Stimulated activated CD4-positive, alpha-beta T cell treated with anti-CD3 and anti-CD28 coated beads, TNF-alpha, amount 100 ng/mL, for 48 hours (primary cell): ENCODE data around the gene GMPR.

Experiments
- DNase-seq, 3 donors: peaks; one replicate each; pipeline ENCODE4 v3.0.0-alpha.2; 2020; ENCODE audit warnings: low read depth in 3 of 3

GMPR gene

GRCh38 chr6:16238057-16238962, at the start of gene GMPR:
GMPR (plus strand) TSS chr6:16238587; CDS start chr6:16238694, 107 bp downstream.
- peak; percentile 34 to 71 (median 48) for DNase-seq

GRCh38 chr6:16190214-16190613, 48.2 kb upstream of the GMPR start:
- no peak for DNase-seq

DNA sequence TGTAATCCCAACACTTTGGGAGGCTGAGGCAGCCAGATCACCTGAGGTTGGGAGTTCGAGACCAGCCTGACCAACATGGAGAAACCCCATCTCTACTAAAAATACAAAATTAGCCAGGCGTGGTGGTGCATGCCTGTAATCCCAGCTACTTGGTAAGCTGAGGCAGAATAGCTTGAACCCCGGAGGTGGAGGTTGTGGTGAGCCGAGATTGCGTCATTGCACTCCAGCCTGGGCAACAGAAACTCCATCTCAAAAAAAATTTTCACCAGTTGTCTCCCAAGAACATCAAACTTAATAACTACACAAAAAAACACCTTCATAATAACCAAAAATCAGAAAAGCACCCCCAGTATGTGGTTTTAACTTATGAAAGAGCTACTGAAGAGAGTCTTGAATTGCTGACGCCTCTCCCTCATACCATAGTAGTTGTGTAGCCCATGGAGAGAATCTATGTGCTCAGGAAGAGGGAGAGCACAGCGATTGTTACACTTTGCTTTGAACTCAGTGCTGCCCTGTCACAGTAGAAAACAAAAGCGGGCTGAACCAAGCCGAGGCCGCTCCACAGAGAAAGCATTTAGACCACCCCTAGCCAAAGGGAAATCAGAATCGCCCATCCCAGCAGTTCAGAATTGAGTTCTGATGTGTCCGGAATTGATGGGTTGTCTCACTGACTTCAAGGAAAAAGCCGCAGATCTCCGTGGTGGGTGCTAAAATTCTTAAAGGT, 42.0 kb upstream of the GMPR start:
- DNase-seq: no peak

DNA sequence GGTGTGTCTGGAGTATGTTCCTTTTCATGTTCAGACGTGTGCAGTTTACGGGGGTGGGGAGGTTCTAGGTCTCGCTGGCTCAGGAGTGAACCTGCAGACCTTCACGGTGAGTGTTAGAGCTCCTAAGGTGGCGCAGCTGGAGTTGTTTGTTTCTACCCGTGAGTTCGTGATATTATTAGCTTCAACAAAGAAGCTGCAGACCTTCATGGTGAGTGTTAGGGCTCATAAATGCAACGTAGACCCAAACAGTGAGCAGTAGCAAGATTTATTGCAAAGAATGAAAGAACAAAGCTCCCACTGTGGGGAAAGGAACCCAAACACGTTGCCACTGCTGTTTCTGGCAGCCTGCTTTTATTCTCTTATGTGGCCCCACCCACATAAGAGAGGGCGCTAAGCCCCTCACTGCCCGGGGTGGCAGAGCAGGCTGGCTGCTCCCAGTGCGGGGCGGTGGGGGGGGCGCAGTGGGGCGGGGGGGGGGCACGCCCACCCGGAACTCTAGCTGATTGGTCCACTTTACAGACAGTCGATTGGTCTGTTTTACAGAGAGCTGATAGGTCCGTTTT, 41.3 kb upstream of the GMPR start:
- DNase-seq: no peak

GRCh38 chr6:16198061-16198705, 40.2 kb upstream of the GMPR start:
- DNase-seq: no peak

- no peak for DNase-seq
Observed at GRCh38 chr6:16199804-16200203, 38.6 kb upstream of the GMPR start.

DNA sequence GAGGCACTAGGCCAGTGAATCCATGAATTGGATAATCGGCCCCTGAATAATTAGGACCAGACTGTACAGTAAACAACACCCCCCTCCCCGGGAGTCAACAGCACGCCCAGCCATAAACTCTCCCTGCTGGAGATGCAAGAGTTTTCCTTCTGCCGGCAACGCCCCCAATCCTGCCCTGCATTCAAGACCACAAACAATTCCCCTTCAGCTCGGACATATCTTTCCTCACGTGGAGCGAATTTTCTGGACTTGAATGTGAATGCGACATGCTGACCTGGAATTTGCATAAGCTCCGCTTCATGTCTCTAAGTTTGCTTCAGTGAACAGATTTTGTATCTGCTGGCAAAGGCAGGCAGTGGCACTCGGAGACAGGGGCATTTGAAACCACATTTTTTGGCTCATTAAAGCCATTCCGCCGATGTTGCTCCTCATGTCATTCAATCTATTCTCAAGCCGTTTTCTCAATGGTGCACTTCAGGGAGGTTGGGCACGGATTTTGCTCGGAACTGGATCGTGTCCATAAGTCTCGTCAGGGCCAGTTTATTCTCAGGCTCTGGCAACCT, 38.0 kb upstream of the GMPR start:
- DNase-seq: no peak

DNA sequence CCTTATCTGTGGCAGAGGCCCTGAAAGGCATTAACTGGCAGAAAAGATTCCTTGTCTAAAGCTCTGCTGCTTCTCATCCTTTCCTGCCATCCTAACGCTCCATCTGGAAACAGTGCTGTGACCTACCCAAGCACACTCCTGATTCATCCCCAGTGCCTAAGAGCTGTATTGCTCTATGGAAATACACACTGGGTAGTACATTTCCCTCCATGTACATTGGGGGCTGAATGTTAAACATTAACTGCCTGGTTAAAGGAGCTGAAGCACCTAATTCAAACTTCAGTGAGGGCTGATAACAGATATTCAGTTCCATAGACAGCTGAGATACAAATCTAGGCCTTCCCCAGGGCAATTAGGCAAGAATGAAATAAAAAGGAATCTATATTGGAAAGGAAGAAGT, 36.7 kb upstream of the GMPR start:
- DNase-seq: no peak

DNA sequence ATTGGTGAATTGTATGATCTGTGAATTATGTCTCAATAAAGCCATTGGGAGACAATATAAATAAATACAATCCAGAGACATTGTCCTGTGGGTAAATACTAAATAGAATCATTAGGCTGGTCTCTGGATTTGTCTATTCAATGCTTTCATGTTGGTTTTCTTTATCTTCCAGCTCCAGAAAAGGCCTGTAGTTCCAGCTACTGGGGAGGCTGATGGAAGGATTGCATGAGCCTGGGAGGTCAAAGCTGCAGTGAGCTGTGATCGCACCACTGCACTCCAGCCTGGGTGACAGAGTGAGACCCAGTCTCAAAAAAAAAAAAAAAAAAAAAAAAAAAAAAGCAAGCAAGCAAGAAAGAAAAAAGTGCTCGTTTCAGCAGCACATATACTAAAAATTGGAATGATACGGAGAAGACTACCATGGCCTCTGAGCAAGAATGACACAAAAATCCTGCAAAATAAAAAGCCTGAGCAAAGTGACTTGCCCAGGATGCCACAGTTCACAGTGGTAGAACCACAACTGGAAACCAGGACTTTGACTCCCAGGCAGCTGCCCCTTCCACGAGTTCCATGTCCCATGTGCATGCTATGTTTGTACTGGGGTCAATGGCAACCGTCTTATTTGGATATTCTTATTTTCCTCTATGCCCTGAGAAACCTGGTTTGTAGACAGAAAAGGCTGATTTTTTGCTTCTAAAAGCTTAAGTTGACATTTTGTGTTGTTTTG, 33.6 kb upstream of the GMPR start:
- no peak for DNase-seq

DNA sequence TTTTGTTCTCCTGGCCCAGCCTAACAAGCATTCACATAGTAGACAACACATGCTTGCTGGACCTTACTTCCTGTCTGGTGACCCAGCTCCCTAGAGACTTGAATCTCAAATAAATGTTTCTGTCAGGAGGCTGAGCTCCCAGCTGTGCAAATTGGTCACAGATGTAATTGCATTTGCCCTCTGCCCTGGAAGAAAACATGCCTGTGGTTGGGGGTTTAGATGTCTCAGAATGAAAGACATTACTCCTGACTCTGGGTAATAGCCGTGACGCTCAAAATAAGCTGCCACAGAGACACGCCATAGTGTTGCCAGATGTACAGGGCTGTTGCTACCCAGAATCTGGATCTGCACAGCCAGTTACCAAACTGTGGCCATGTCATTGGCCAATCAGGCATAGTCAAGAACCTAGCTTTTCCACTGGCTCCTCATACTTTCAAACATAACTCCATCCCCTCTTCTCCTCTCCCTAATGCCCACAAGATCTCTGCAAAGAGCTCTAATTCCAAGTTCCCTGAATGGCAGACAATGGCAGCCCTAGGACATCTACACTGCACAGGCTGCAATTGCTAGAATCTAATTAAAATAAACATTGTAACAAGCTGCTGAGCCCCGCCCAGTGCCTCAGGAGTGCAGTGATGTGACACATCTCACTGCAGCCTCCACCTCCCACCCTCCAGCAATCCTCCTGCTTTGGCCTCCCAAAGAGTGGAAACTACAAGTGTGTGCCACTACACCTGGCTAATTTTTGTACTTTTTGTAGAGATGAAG, 32.8 kb upstream of the GMPR start:
- no peak for DNase-seq

DNA sequence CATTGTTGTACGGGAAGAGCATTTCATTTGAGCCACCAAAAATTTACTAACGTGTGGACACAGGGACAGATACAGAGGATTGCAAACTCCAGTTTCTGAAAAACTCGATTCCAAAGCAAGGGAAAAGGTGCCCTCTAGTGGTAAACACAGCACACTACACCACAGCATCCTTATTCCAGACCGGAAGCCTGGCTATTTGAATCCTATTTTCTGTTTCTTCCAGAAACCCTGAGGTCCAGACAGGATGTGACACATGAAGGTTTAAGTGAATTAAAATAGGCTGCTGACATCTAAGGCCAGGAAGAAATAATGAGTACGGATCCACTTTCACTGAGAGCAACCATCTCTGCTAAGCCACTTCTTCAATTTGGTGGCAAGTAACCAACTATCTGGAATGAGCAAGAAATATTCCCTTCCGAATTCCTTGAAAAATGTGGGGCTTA, 31.8 kb upstream of the GMPR start:
- peak in 1 of 3 donors; percentile 13 for DNase-seq

DNA sequence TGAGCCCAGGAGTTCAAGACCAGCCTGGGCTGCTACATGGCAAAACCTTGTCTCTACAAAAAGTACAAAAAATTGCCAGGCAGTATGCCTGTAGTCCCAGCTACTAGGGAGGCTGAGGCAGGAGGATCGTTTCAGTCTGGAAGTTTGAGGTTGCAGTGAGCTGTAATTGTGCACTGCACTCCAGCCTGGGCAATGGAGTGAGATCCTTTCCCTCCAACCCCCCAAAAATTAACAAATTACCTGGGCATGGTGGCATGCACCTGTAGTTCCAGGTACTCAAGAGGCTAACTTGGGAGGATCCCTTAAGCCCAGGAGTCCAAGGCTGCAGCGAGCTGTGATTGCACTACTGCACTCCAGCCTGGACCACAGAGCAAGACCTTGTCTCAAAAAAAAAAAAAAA, 29.4 kb upstream of the GMPR start:
- DNase-seq: no peak

- no peak for DNase-seq
Observed at GRCh38 chr6:16209539-16209938, 28.8 kb upstream of the GMPR start.

DNA sequence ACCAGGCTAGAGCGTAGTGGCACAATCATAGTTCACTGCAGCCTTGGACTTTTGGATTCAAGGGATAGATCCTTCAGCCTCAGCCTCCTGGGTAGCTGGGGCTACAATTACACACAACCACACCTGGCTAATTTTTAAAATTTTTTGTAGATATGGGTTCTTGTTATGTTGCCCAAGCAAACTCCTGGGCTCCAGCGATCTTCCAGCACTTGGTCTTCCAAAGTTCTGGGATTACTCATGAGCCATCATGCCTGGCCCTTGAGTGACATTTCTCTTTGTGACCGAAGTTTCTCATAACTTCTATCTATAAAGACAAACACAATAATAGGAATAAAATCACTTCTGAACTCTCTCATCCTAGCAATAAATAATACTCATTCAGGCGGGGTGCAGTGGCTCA, 26.1 kb upstream of the GMPR start:
- no peak for DNase-seq

- no peak for DNase-seq
Observed at GRCh38 chr6:16216501-16217155, 21.8 kb upstream of the GMPR start.

DNA sequence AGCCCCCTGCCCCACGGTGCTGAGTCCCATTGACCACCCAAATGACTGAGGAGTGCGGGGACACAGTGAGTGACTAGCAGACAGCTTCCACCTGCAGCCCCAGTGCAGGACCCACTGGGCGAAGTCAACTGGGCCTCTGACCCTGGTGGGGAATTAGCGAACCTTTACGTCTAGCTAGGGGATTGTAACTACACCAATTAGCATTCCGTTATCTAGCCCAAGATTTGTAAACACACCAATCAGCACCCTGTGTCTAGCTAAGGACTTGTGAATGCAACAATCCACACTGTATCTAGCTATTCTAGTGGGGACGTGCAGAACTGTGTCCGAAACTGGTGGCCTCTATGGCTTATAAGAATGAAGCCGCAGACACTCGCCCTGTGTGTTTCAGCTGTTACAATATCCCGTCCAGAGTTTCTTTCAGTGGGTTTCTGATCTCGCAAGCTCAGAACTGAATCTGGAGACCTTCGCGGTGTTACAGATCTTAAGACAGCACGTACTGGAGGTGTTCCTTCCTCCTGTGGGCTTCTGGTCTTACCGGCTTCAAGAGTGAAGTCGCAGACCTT, 21.1 kb upstream of the GMPR start:
- no peak for DNase-seq

- DNase-seq: no peak
Observed at GRCh38 chr6:16222826-16223225, 15.6 kb upstream of the GMPR start.

- DNase-seq: no peak
Observed at GRCh38 chr6:16223362-16223761, 15.0 kb upstream of the GMPR start.

DNA sequence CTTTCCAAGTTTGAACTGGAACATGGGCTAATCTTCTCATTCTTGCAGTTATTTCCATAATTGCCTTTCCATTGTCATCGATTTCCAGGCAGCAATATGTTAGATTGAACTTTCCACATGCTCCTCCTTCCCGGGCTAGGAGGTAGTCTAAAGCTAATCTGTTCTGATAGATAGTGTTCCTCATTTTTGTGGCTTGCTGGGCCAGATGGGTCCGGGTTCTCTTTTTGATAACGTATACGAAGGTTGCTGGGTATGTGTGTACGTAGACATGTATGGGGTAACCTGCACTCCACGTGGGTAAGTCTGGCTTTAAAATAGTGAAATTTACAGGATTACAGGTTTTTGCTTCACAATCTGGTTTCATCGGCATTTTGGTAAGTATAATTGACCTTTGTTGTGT, 14.0 kb upstream of the GMPR start:
- DNase-seq: no peak
